ENCODE data around the gene GLTPD2.

Gene GLTPD2

GRCh38 chr17:4771519-4772234 is 17.1 kb upstream of the GLTPD2 start, which contains the start of gene TM4SF5:
Gene TM4SF5 (plus strand): TSS chr17:4771886. CDS start chr17:4771923, 37 bp downstream.
- DNase-seq (ENCODE audit: low read depth) = no peak

GRCh38 chr17:4772235-4772613 is 16.5 kb upstream of the GLTPD2 start:
- DNase-seq (ENCODE audit: low read depth) = no peak

GRCh38 chr17:4777969-4778760 is 10.6 kb upstream of the GLTPD2 start:
- no peak for DNase-seq (ENCODE audit: low read depth)

GRCh38 chr17:4780325-4780955 is 8.3 kb upstream of the GLTPD2 start:
- DNase-seq (ENCODE audit: low read depth) = no peak

- no peak for DNase-seq (ENCODE audit: low read depth)
Measured at GRCh38 chr17:4782652-4783051, 6.1 kb upstream of the GLTPD2 start.

- DNase-seq (ENCODE audit: low read depth) = no peak
Measured at GRCh38 chr17:4785311-4786105, 3.3 kb upstream of the GLTPD2 start.

- no peak for DNase-seq (ENCODE audit: low read depth)
Measured at GRCh38 chr17:4786106-4786511, 2.7 kb upstream of the GLTPD2 start, which contains the start of gene VMO1. Gene VMO1 (minus strand): TSS chr17:4786364. CDS start chr17:4786352, 12 bp downstream.

- no peak for DNase-seq (ENCODE audit: low read depth)
Measured at GRCh38 chr17:4786516-4786915, 2.2 kb upstream of the GLTPD2 start.

GRCh38 chr17:4788159-4788806 is 481 bp upstream of the GLTPD2 start:
- no peak for DNase-seq (ENCODE audit: low read depth)

- DNase-seq (ENCODE audit: low read depth) = no peak
Measured at GRCh38 chr17:4789701-4789950, 862 bp downstream of the GLTPD2 start.

- peak; percentile 62 for DNase-seq (ENCODE audit: low read depth)
Measured at GRCh38 chr17:4789951-4790704, 1.4 kb downstream of the GLTPD2 start.

GRCh38 chr17:4790705-4791088 is 1.9 kb downstream of the GLTPD2 start:
- DNase-seq (ENCODE audit: low read depth) = no peak

- DNase-seq (ENCODE audit: low read depth) = no peak
Measured at GRCh38 chr17:4795168-4795567, 6.4 kb downstream of the GLTPD2 start.

GRCh38 chr17:4796552-4796920 is 7.8 kb downstream of the GLTPD2 start:
- DNase-seq (ENCODE audit: low read depth) = no peak

- DNase-seq (ENCODE audit: low read depth) = no peak
Measured at GRCh38 chr17:4800462-4801196, 11.9 kb downstream of the GLTPD2 start.

GRCh38 chr17:4802228-4802627 is 13.5 kb downstream of the GLTPD2 start, which contains the start of gene C17orf114:
Gene C17orf114 (minus strand): TSS chr17:4802328.
- DNase-seq (ENCODE audit: low read depth) = no peak

- DNase-seq (ENCODE audit: low read depth) = no peak
Measured at GRCh38 chr17:4806456-4806776, 17.7 kb downstream of the GLTPD2 start.

- peak; percentile 80 for DNase-seq (ENCODE audit: low read depth)
Measured at GRCh38 chr17:4806777-4807604, 18.2 kb downstream of the GLTPD2 start, which contains the start of gene PLD2. Gene PLD2 (plus strand): TSS chr17:4807152. CDS start chr17:4807773, 621 bp downstream.
